Retinal pigment epithelial cell (primary cell): ENCODE measurements around the gene L3MBTL4.

ENCODE experiments used
- DNase-seq: peaks from one replicate; pipeline ENCODE4 v3.0.0-alpha.2; 2010; ENCODE audit warnings: low read depth
- H3K4me3 ChIP-seq: 2 replicates; pipeline ENCODE4 v1.5.1; 2011; ENCODE audit warnings: mild to moderate bottlenecking, low read length, control low read depth, moderate library complexity
- TF ChIP-seq, protein P1 (sequence below): conservative IDR thresholded peaks from 2 replicates; pipeline ENCODE4 v1.5.1; 2011; ENCODE audit warnings: low read depth, low read length, control low read depth, inconsistent platforms

L3MBTL4 gene

DNA sequence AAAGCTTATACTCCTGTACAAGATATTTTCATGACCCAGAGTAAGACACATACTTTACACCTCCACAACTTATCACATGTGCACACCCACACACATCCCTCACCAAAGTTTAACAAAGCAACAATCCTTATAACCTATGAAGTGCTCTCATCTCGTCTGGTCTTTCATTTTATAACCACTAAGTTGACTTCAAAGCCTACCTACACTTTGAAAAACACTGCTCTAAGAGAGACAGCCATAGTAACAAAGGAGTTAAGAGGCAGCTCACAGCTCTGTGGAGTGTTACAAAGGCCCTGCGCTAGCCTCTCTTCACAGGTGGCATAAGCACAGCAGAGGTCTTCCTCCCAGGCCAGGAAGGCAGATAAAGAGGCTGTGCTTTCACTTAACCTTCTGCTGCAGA lies 449.7 kb downstream of the L3MBTL4 start:
- no peak overlapping the region for H3K4me3 ChIP-seq
- TF ChIP-seq, protein P1, sequence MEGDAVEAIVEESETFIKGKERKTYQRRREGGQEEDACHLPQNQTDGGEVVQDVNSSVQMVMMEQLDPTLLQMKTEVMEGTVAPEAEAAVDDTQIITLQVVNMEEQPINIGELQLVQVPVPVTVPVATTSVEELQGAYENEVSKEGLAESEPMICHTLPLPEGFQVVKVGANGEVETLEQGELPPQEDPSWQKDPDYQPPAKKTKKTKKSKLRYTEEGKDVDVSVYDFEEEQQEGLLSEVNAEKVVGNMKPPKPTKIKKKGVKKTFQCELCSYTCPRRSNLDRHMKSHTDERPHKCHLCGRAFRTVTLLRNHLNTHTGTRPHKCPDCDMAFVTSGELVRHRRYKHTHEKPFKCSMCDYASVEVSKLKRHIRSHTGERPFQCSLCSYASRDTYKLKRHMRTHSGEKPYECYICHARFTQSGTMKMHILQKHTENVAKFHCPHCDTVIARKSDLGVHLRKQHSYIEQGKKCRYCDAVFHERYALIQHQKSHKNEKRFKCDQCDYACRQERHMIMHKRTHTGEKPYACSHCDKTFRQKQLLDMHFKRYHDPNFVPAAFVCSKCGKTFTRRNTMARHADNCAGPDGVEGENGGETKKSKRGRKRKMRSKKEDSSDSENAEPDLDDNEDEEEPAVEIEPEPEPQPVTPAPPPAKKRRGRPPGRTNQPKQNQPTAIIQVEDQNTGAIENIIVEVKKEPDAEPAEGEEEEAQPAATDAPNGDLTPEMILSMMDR: no peak
- no peak for DNase-seq

- no peak for DNase-seq
- TF ChIP-seq, protein P1: no peak
- no peak overlapping the region for H3K4me3 ChIP-seq
Measured at GRCh38 chr18:5964596-5964995, 450.1 kb downstream of the L3MBTL4 start.

GRCh38 chr18:5964108-5964507 lies 450.6 kb downstream of the L3MBTL4 start:
- TF ChIP-seq, protein P1: no peak
- no peak for DNase-seq
- H3K4me3 ChIP-seq: no peak overlapping the region

- TF ChIP-seq, protein P1: no peak
- no peak for DNase-seq
- H3K4me3 ChIP-seq: no peak overlapping the region
Measured at GRCh38 chr18:5963267-5963666, 451.4 kb downstream of the L3MBTL4 start.

- no peak overlapping the region for H3K4me3 ChIP-seq
- TF ChIP-seq, protein P1: no peak
- DNase-seq: no peak
Measured at GRCh38 chr18:5962362-5962761, 452.3 kb downstream of the L3MBTL4 start.

DNA sequence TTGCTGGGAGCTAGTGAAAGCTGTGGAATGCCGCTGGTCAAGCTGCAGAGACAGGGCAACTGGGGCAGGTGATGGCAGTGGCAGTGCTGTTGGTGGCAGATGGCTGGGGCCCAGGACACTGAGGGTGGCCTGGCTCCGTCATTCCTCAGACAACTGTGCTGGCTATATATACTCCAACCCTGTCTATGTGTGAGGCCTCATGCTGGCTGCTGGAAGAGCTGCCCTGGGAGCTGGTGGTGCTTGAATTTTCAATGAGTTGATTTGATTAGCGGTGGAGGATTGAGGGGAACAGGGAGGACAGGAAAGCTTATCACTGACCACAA lies 452.9 kb downstream of the L3MBTL4 start:
- H3K4me3 ChIP-seq: no peak overlapping the region
- TF ChIP-seq, protein P1: no peak
- DNase-seq: no peak

DNA sequence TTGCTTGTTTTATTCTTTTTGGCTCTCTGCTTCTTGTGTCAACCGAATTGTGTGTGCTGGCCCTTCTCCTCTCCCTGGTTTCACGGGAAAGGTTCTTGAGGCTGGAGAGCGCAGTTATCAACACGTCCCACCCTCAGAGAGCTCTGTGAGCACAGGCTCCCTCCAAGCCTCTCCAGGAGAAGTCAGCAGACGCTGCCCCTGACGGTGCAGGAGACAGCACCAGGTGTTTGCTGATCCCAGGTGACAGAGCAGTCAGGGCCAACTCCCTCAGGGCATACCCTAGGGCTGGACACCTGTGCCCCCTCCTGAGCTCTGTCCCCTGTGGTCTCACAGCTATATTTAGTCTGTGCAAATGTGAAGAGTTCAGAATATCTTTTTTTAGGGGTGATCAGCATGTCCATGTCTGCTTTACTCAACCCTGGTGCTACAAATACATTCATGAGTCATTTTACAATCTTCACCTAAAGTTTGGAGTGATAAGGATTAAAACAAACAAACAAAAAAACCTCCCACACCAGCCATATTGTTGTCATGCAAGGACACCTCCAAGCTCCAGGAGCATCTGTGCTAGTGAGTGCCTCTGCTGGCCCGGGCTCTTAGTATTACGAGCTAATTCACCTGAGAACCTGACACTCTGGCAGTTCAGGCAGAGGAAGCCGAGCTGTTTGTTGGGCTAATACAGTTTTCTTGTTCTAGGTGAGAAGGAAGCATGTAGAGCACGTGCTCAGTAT lies 453.4 kb downstream of the L3MBTL4 start:
- no peak overlapping the region for H3K4me3 ChIP-seq
- TF ChIP-seq, protein P1: no peak
- no peak for DNase-seq
